Measurements from ENCODE around the gene REXO1. TPM values are rescaled to one million over a fixed set of nuclear protein-coding genes. Genes with fewer than 3 reads are reported as not detected.

REXO1 gene
- total and polyA plus RNA-seq, 2 of the 13 experiments (the other 11 are each of a cell fraction or from before 2014, with no cell fraction given) = 5.0 to 11.2 TPM

DNA sequence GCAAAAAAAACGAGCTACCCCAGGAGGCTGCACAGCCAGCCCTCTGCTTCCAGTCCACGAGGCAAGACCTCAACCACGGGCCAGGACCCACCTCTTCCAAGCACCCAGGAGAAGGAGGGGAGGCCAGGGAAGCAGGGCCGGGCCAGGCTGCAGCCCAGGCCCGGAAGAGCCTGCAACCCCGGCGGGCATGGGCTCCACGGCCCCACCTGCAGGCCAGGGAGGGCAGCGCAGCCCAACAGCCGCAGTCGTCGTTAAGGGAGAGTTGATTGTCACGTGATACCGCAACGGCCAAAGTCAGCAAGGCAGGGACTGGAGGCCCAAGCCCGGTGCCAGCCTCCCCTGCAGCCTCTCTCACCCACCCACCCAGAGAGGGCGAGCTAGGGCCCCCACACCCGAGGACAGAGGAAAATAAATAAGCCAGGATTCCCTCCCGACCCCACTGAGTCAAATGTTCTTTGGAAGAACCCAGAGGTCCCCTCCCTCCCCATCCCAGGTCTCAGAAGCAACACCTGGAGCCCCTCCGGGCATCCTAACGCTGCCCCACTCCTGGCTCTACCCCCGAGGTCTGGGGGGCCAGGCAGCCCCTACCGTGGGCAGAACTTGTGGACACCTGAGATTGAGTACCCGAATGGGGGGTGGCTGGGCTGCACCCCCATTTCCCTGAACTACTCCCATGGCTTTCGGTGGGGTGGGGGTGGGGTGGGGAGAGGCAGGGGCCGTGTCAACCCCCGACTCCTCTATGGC lies 5.2 kb upstream of the REXO1 start (continued):
- TF ChIP-seq ZNF800 (CRISPR knock-in tag; IDR thresholded peaks at IDR 0.05) (no peak), ZC3H4 (CRISPR knock-in tag; IDR thresholded peaks at IDR 0.05; ENCODE audit: borderline replicate concordance) (no peak), ELK4 (CRISPR knock-in tag; IDR thresholded peaks at IDR 0.05; ENCODE audit: borderline replicate concordance) (no peak), HOXA3 (CRISPR knock-in tag; IDR thresholded peaks at IDR 0.05) (peak; percentile 56; the same call in 1 of the 2 replicates), HNRNPL (IDR thresholded peaks at IDR 0.05; ENCODE audit: low read depth, low read length) (0 out of 2 replicates have a peak, but pooled peaks have one; percentile 45), ZNF703 (CRISPR knock-in tag; IDR thresholded peaks at IDR 0.05; ENCODE audit: borderline replicate concordance) (no peak), NAIF1 (CRISPR knock-in tag; IDR thresholded peaks at IDR 0.05; ENCODE audit: borderline replicate concordance) (no peak), IRF9 (CRISPR knock-in tag; IDR thresholded peaks at IDR 0.05; ENCODE audit: borderline replicate concordance) (peak; percentile 62; the same call in 1 of the 2 replicates), SALL1 (CRISPR knock-in tag; IDR thresholded peaks at IDR 0.05) (peak; percentile 46; the same call in 1 of the 2 replicates), HHEX (CRISPR knock-in tag; IDR thresholded peaks at IDR 0.05) (no peak), CREB3 (CRISPR knock-in tag; IDR thresholded peaks at IDR 0.05) (no peak)
- TF ChIP-seq, protein P1, sequence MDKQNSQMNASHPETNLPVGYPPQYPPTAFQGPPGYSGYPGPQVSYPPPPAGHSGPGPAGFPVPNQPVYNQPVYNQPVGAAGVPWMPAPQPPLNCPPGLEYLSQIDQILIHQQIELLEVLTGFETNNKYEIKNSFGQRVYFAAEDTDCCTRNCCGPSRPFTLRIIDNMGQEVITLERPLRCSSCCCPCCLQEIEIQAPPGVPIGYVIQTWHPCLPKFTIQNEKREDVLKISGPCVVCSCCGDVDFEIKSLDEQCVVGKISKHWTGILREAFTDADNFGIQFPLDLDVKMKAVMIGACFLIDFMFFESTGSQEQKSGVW (CRISPR knock-in tag; IDR thresholded peaks at IDR 0.05; ENCODE audit: borderline replicate concordance) = no peak
- TF ChIP-seq, protein P2, sequence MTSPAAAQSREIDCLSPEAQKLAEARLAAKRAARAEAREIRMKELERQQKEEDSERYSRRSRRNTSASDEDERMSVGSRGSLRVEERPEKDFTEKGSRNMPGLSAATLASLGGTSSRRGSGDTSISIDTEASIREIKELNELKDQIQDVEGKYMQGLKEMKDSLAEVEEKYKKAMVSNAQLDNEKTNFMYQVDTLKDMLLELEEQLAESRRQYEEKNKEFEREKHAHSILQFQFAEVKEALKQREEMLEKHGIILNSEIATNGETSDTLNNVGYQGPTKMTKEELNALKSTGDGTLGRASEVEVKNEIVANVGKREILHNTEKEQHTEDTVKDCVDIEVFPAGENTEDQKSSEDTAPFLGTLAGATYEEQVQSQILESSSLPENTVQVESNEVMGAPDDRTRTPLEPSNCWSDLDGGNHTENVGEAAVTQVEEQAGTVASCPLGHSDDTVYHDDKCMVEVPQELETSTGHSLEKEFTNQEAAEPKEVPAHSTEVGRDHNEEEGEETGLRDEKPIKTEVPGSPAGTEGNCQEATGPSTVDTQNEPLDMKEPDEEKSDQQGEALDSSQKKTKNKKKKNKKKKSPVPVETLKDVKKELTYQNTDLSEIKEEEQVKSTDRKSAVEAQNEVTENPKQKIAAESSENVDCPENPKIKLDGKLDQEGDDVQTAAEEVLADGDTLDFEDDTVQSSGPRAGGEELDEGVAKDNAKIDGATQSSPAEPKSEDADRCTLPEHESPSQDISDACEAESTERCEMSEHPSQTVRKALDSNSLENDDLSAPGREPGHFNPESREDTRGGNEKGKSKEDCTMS (CRISPR knock-in tag; conservative IDR thresholded peaks at IDR 0.05) = no peak
- TF ChIP-seq, protein P3, sequence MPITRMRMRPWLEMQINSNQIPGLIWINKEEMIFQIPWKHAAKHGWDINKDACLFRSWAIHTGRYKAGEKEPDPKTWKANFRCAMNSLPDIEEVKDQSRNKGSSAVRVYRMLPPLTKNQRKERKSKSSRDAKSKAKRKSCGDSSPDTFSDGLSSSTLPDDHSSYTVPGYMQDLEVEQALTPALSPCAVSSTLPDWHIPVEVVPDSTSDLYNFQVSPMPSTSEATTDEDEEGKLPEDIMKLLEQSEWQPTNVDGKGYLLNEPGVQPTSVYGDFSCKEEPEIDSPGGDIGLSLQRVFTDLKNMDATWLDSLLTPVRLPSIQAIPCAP (CRISPR knock-in tag; IDR thresholded peaks at IDR 0.05; ENCODE audit: low read depth) = no peak
- TF ChIP-seq, protein P4, sequence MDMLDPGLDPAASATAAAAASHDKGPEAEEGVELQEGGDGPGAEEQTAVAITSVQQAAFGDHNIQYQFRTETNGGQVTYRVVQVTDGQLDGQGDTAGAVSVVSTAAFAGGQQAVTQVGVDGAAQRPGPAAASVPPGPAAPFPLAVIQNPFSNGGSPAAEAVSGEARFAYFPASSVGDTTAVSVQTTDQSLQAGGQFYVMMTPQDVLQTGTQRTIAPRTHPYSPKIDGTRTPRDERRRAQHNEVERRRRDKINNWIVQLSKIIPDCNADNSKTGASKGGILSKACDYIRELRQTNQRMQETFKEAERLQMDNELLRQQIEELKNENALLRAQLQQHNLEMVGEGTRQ (IDR thresholded peaks at IDR 0.05; ENCODE audit: low read depth, low read length) = peak; percentile 92
- TF ChIP-seq, protein P4 (CRISPR knock-in tag; IDR thresholded peaks at IDR 0.05; ENCODE audit: borderline replicate concordance) = peak; percentile 83; the same call in 1 of the 2 replicates

Data from HepG2 (cell line).